ENCODE data around the gene ANKRD33B.

ANKRD33B gene

GRCh38 chr5:10633271-10634049, 69.6 kb downstream of the ANKRD33B start:
- DNase-seq (ENCODE audit: low read depth): no peak
- H3K4me3 ChIP-seq (ENCODE audit: low read length): no peak overlapping the region
- no peak for TF ChIP-seq CTCF (conservative IDR thresholded peaks at IDR 0.05; ENCODE audit: low read depth, low read length)

DNA sequence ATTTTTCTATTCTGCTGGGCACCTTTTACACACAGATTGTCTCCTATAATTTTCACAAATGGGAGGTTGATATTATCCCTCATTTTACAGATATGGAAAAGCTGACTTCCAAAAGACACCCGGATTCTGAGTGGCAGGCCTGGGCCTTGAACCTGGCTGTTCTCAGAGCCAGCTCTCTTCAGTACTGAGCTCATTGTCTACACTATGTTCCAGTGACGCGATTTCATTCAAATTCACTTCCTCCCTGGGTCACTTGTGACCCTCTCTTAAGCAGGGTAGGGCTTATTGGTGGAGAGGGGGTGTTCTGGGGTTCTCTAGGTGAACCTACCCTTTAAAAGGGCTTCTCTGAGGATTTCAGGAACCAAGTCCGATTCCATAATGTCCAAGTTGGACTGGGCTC, 70.2 kb downstream of the ANKRD33B start:
- no peak overlapping the region for H3K4me3 ChIP-seq (ENCODE audit: low read length)
- no peak for TF ChIP-seq CTCF (conservative IDR thresholded peaks at IDR 0.05; ENCODE audit: low read depth, low read length)
- DNase-seq (ENCODE audit: low read depth): no peak

GRCh38 chr5:10634562-10634961, 70.7 kb downstream of the ANKRD33B start:
- no peak for TF ChIP-seq CTCF (conservative IDR thresholded peaks at IDR 0.05; ENCODE audit: low read depth, low read length)
- DNase-seq (ENCODE audit: low read depth): no peak
- H3K4me3 ChIP-seq (ENCODE audit: low read length): no peak overlapping the region

DNA sequence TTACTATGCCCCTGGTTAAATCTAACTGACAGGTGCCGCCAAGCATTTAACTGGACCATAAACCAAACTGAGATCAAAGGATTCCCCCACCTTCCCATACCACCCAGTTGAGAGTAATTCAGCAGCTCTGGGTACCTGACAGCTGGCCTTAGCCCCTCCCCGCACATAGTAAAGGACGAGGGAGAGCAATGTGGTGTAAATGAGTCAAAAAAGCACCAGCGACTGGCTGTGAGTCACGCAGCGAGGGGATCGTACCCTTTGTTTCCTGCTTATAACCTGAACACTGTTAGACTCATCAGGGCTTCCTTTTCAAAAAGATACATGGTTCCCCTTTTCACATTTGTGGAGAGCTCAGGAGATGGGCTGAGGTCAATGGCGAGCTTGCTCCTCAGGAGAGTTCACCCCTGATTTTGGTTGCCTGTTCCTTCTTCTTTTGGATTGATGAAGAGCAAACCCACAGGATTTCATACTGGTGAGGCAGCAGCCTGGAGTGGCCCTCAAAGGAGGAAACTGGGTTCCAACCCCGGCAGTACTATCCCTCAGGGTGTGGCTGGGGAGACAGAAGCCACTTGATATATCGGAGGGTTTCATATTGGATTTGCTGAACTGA, 71.5 kb downstream of the ANKRD33B start:
- H3K4me3 ChIP-seq (ENCODE audit: low read length): no peak overlapping the region
- no peak for TF ChIP-seq CTCF (conservative IDR thresholded peaks at IDR 0.05; ENCODE audit: low read depth, low read length)
- no peak for DNase-seq (ENCODE audit: low read depth)

GRCh38 chr5:10635867-10636350, 72.0 kb downstream of the ANKRD33B start:
- DNase-seq (ENCODE audit: low read depth): no peak
- no peak for TF ChIP-seq CTCF (conservative IDR thresholded peaks at IDR 0.05; ENCODE audit: low read depth, low read length)
- no peak overlapping the region for H3K4me3 ChIP-seq (ENCODE audit: low read length)

- no peak for TF ChIP-seq CTCF (conservative IDR thresholded peaks at IDR 0.05; ENCODE audit: low read depth, low read length)
- DNase-seq (ENCODE audit: low read depth): no peak
- no peak overlapping the region for H3K4me3 ChIP-seq (ENCODE audit: low read length)
Observed at GRCh38 chr5:10636363-10637142, 72.7 kb downstream of the ANKRD33B start.

All from retinal pigment epithelial cell (primary cell).